SK-N-SH treated with all-trans-retinoic acid at 6 μM for 48 hours (cell line): ENCODE results near the gene KCNH1.

Experiments
- ATAC-seq: fragments of 200-7000 bp; cut with Tn5 transposase; 3 replicates; pipeline ENCODE4 v1.9.1; 2020; ENCODE audit warnings: mild to moderate bottlenecking, moderate library complexity
- ARNTL ChIP-seq: fragments of 450-650 bp; formaldehyde crosslinking; IDR thresholded peaks from 2 replicates; pipeline ENCODE4 v1.5.0; 2020; ENCODE audit warnings: low read depth, mild to moderate bottlenecking, moderate library complexity, borderline replicate concordance
- BACH2 ChIP-seq: fragments of 250-450 bp; sonication (Bioruptor Pico); IDR thresholded peaks from 2 replicates; pipeline ENCODE4 v1.9.0; 2021; ENCODE audit warnings: mild to moderate bottlenecking, borderline replicate concordance
- CSDC2 ChIP-seq: fragments of 250-450 bp; sonication (Bioruptor Pico); IDR thresholded peaks from 2 replicates; pipeline ENCODE4 v1.5.0; 2020; ENCODE audit warnings: mild to moderate bottlenecking, moderate library complexity
- CSRNP3 ChIP-seq: fragments of 250-450 bp; sonication (Bioruptor Pico); IDR thresholded peaks from 2 replicates; pipeline ENCODE4 v1.5.1; 2021; ENCODE audit warnings: mild to moderate bottlenecking, moderate library complexity
- ESRRG ChIP-seq: fragments of 250-450 bp; sonication (Bioruptor Pico); IDR thresholded peaks from 2 replicates; pipeline ENCODE4 v1.6.1; 2021; ENCODE audit warnings: mild to moderate bottlenecking
- GLIS3 ChIP-seq: fragments of 250-450 bp; sonication (Bioruptor Pico); IDR thresholded peaks from 2 replicates; pipeline ENCODE4 v1.5.0; 2020; ENCODE audit warnings: mild to moderate bottlenecking, moderate library complexity
- ISL1 ChIP-seq: fragments of 250-450 bp; sonication (Bioruptor Pico); IDR thresholded peaks from 2 replicates; pipeline ENCODE4 v2.1.2; 2022; ENCODE audit warnings: mild to moderate bottlenecking, moderate library complexity
- OSR1 ChIP-seq: fragments of 250-450 bp; sonication (Bioruptor Pico); IDR thresholded peaks from 2 replicates; pipeline ENCODE4 v1.8.0; 2022; ENCODE audit warnings: moderate library complexity, mild to moderate bottlenecking, inconsistent platforms
- POU6F1 ChIP-seq: fragments of 250-450 bp; sonication (Bioruptor Pico); IDR thresholded peaks from 2 replicates; pipeline ENCODE4 v1.8.0; 2021; ENCODE audit warnings: low read depth, mild to moderate bottlenecking, moderate library complexity, borderline replicate concordance
- PPARA ChIP-seq: fragments of 250-450 bp; sonication (Bioruptor Pico); IDR thresholded peaks from 2 replicates; pipeline ENCODE4 v1.5.0; 2020; ENCODE audit warnings: mild to moderate bottlenecking, borderline replicate concordance
- RARB ChIP-seq: fragments of 250-450 bp; sonication (Bioruptor Pico); IDR thresholded peaks from 2 replicates; pipeline ENCODE4 v1.8.0; 2021; ENCODE audit warnings: mild to moderate bottlenecking, moderate library complexity
- SNAI2 ChIP-seq: fragments of 250-450 bp; sonication (Bioruptor Pico); IDR thresholded peaks from 2 replicates; pipeline ENCODE4 v1.5.0; 2020; ENCODE audit warnings: mild to moderate bottlenecking, moderate library complexity
- TCF4 ChIP-seq: fragments of 250-450 bp; sonication (Bioruptor Pico); IDR thresholded peaks from 2 replicates; pipeline ENCODE4 v1.8.0; 2021; ENCODE audit warnings: mild to moderate bottlenecking, moderate library complexity, borderline replicate concordance
- TOX ChIP-seq: fragments of 250-450 bp; sonication (Bioruptor Pico); IDR thresholded peaks from 2 replicates; pipeline ENCODE4 v1.8.0; 2021; ENCODE audit warnings: mild to moderate bottlenecking, moderate library complexity, borderline replicate concordance
- ZC3H10 ChIP-seq: fragments of 250-450 bp; sonication (Bioruptor Pico); IDR thresholded peaks from 2 replicates; pipeline ENCODE4 v1.5.1; 2021; ENCODE audit warnings: mild to moderate bottlenecking, moderate library complexity
- ZFP3 ChIP-seq: fragments of 250-450 bp; sonication (Bioruptor Pico); IDR thresholded peaks from 2 replicates; pipeline ENCODE4 v1.5.0; 2020; ENCODE audit warnings: mild to moderate bottlenecking, moderate library complexity
- ZFP30 ChIP-seq: fragments of 450-650 bp; formaldehyde crosslinking; IDR thresholded peaks from 2 replicates; pipeline ENCODE4 v1.5.0; 2022; ENCODE audit warnings: mild to moderate bottlenecking, moderate library complexity
- ZNF565 ChIP-seq: fragments of 450-650 bp; formaldehyde crosslinking; conservative IDR thresholded peaks from 2 replicates; pipeline ENCODE4 v1.5.0; 2020; ENCODE audit warnings: low read depth, mild to moderate bottlenecking, moderate library complexity
- ZNF70 ChIP-seq: fragments of 450-650 bp; formaldehyde crosslinking; IDR thresholded peaks from 2 replicates; pipeline ENCODE4 v1.5.0; 2020; ENCODE audit warnings: mild to moderate bottlenecking, moderate library complexity
- ZNF8 ChIP-seq: fragments of 450-650 bp; formaldehyde crosslinking; IDR thresholded peaks from 2 replicates; pipeline ENCODE4 v1.5.0; 2020; ENCODE audit warnings: mild to moderate bottlenecking, moderate library complexity
- TF ChIP-seq, protein P1 (sequence below): fragments of 250-450 bp; sonication (Bioruptor Pico); IDR thresholded peaks from 2 replicates; pipeline ENCODE4 v1.5.1; 2020; ENCODE audit warnings: low read depth, mild to moderate bottlenecking, moderate library complexity
- TF ChIP-seq, protein P2 (sequence below): fragments of 250-450 bp; sonication (Bioruptor Pico); IDR thresholded peaks from 2 replicates; pipeline ENCODE4 v1.8.0; 2020; ENCODE audit warnings: mild to moderate bottlenecking, moderate library complexity, borderline replicate concordance
- TF ChIP-seq, protein P3 (sequence below): fragments of 250-450 bp; sonication (Bioruptor Pico); IDR thresholded peaks from 2 replicates; pipeline ENCODE4 v1.5.0; 2020; ENCODE audit warnings: mild to moderate bottlenecking, moderate library complexity

KCNH1 gene

GRCh38 chr1:210980082-210980481 is 153.9 kb downstream of the KCNH1 start:
- no peak for ATAC-seq
- TF ChIP-seq, protein P1, sequence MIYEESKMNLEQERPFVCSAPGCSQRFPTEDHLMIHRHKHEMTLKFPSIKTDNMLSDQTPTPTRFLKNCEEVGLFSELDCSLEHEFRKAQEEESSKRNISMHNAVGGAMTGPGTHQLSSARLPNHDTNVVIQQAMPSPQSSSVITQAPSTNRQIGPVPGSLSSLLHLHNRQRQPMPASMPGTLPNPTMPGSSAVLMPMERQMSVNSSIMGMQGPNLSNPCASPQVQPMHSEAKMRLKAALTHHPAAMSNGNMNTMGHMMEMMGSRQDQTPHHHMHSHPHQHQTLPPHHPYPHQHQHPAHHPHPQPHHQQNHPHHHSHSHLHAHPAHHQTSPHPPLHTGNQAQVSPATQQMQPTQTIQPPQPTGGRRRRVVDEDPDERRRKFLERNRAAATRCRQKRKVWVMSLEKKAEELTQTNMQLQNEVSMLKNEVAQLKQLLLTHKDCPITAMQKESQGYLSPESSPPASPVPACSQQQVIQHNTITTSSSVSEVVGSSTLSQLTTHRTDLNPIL (CRISPR knock-in tag) = no peak
- TF ChIP-seq SNAI2 (CRISPR knock-in tag) = no peak
- TF ChIP-seq OSR1 (CRISPR knock-in tag) = no peak
- no peak for TF ChIP-seq TOX (CRISPR knock-in tag)
- no peak for TF ChIP-seq ZNF565
- TF ChIP-seq ZC3H10 = no peak
- TF ChIP-seq RARB (CRISPR knock-in tag) = no peak
- TF ChIP-seq, protein P2, sequence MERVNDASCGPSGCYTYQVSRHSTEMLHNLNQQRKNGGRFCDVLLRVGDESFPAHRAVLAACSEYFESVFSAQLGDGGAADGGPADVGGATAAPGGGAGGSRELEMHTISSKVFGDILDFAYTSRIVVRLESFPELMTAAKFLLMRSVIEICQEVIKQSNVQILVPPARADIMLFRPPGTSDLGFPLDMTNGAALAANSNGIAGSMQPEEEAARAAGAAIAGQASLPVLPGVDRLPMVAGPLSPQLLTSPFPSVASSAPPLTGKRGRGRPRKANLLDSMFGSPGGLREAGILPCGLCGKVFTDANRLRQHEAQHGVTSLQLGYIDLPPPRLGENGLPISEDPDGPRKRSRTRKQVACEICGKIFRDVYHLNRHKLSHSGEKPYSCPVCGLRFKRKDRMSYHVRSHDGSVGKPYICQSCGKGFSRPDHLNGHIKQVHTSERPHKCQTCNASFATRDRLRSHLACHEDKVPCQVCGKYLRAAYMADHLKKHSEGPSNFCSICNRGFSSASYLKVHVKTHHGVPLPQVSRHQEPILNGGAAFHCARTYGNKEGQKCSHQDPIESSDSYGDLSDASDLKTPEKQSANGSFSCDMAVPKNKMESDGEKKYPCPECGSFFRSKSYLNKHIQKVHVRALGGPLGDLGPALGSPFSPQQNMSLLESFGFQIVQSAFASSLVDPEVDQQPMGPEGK (CRISPR knock-in tag) = no peak
- no peak for TF ChIP-seq TCF4 (CRISPR knock-in tag)
- no peak for TF ChIP-seq GLIS3
- no peak for TF ChIP-seq ZNF70 (CRISPR knock-in tag)
- TF ChIP-seq BACH2 (CRISPR knock-in tag) = no peak
- TF ChIP-seq ARNTL = no peak
- TF ChIP-seq ZNF8 (CRISPR knock-in tag) = no peak
- no peak for TF ChIP-seq CSDC2 (CRISPR knock-in tag)
- TF ChIP-seq, protein P3, sequence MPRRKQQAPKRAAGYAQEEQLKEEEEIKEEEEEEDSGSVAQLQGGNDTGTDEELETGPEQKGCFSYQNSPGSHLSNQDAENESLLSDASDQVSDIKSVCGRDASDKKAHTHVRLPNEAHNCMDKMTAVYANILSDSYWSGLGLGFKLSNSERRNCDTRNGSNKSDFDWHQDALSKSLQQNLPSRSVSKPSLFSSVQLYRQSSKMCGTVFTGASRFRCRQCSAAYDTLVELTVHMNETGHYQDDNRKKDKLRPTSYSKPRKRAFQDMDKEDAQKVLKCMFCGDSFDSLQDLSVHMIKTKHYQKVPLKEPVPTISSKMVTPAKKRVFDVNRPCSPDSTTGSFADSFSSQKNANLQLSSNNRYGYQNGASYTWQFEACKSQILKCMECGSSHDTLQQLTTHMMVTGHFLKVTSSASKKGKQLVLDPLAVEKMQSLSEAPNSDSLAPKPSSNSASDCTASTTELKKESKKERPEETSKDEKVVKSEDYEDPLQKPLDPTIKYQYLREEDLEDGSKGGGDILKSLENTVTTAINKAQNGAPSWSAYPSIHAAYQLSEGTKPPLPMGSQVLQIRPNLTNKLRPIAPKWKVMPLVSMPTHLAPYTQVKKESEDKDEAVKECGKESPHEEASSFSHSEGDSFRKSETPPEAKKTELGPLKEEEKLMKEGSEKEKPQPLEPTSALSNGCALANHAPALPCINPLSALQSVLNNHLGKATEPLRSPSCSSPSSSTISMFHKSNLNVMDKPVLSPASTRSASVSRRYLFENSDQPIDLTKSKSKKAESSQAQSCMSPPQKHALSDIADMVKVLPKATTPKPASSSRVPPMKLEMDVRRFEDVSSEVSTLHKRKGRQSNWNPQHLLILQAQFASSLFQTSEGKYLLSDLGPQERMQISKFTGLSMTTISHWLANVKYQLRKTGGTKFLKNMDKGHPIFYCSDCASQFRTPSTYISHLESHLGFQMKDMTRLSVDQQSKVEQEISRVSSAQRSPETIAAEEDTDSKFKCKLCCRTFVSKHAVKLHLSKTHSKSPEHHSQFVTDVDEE (CRISPR knock-in tag) = no peak
- no peak for TF ChIP-seq PPARA (CRISPR knock-in tag)
- TF ChIP-seq ISL1 = no peak
- TF ChIP-seq ZFP30 (CRISPR knock-in tag) = no peak
- no peak for TF ChIP-seq ZFP3 (CRISPR knock-in tag)

DNA sequence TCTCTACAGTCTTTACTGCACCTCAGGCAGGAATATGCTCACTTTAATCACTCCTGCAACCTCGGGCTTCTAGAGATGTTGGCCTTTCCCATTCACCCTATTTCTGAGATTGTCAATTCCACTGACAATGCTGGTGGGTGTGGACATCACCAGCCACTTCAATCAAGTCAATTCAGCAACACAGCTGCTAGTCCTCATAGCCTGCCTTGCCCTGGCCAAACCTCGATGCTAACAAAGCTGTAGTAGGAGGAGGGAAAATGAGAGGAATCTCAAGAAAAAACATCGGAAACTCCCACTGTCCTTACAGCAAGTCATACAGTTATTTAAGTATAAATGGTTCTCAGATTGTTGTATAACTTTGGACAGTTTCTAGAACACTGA is 155.0 kb downstream of the KCNH1 start:
- ATAC-seq = no peak
- TF ChIP-seq TCF4 (CRISPR knock-in tag) = no peak
- no peak for TF ChIP-seq ISL1

DNA sequence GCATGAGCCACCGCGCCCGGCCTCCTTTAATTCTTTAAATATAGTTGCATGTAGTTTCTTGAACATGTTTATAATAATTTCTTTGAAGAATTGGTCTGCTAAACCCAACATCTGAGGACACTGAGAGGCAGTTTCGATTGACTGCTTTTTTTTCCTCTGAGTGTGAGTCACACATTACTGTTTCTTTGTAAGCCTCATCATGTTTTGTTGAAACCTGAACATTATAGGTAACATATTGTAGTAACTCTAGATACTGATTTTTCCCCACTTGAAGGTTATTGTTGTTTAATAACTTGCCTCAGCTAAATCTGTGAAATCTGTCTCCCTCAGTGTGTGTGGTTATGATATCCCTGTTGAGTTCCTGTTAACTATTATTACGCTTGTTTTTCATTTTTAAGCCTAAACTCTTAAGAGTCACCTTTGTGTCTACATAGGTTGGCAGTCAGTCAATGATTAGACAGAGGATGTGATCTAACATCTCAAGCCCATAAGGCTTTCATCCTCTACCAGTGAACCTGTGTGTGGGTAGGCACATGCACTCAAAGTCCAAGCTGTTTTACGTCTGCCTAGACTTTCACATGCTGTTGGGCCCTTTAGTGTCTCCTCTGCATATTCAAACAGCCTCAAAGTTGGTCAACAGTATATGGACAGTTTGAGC is 155.5 kb downstream of the KCNH1 start:
- ATAC-seq = no peak
- TF ChIP-seq RARB (CRISPR knock-in tag) = no peak
- no peak for TF ChIP-seq CSRNP3 (CRISPR knock-in tag)
- TF ChIP-seq, protein P2 (CRISPR knock-in tag) = no peak
- TF ChIP-seq POU6F1 (CRISPR knock-in tag) = no peak
- no peak for TF ChIP-seq TCF4 (CRISPR knock-in tag)
- no peak for TF ChIP-seq ZFP3 (CRISPR knock-in tag)
- TF ChIP-seq ESRRG (CRISPR knock-in tag) = no peak
